NT2/D1 (cell line): ENCODE measurements around the gene GALNT16.

Experiments used
- DNase-seq: peaks from one replicate; pipeline ENCODE4 v3.0.0-alpha.2; 2011; ENCODE audit warnings: low read depth, low spot score
- H3K27me3 ChIP-seq: 2 replicates; pipeline ENCODE4 v1.6.0; 2011; ENCODE audit warnings: mild to moderate bottlenecking; ENCODE audit not compliant: insufficient read length, insufficient read depth
- H3K36me3 ChIP-seq: 2 replicates; pipeline ENCODE4 v1.6.1; 2011; ENCODE audit warnings: mild to moderate bottlenecking, low read length, mixed read lengths; ENCODE audit not compliant: insufficient read depth, insufficient read length
- H3K4me1 ChIP-seq: 2 replicates; pipeline ENCODE4 v1.5.1; 2011; ENCODE audit not compliant: insufficient read depth, insufficient read length
- H3K4me3 ChIP-seq: 2 replicates; pipeline ENCODE4 v1.5.1; 2011; ENCODE audit warnings: low read depth; ENCODE audit not compliant: insufficient read length
- H3K9ac ChIP-seq: 2 replicates; pipeline ENCODE4 v1.6.0; 2011; ENCODE audit warnings: low read depth; ENCODE audit not compliant: insufficient read length
- H3K9me3 ChIP-seq: 2 replicates; pipeline ENCODE4 v1.5.1; 2011; ENCODE audit warnings: mild to moderate bottlenecking, low read length; ENCODE audit not compliant: insufficient read depth
- SUZ12 ChIP-seq: IDR thresholded peaks from 2 replicates; pipeline ENCODE4 v1.6.1; 2011; ENCODE audit not compliant: insufficient read length, insufficient read depth; ENCODE audit errors: extremely low read depth
- YY1 ChIP-seq: IDR thresholded peaks from 2 replicates; pipeline ENCODE4 v1.6.1; 2011; ENCODE audit not compliant: insufficient read length, insufficient read depth
- ZNF274 ChIP-seq: IDR thresholded peaks from 2 replicates; pipeline ENCODE4 v1.6.1; 2011; ENCODE audit warnings: mild to moderate bottlenecking, low read depth, low read length

GALNT16 gene

GRCh38 chr14:69345402-69345801 lies 85.4 kb downstream of the GALNT16 start:
- no peaks in the 10 kb centered on the region for H3K36me3 ChIP-seq
- H3K4me3 ChIP-seq: no peak overlapping the region
- H3K9ac ChIP-seq: no peak overlapping the region
- no peak for TF ChIP-seq SUZ12
- no peak for TF ChIP-seq ZNF274
- no peak for TF ChIP-seq YY1
- H3K4me1 ChIP-seq: peaks cover 6% of the 10 kb centered on the region
- H3K27me3 ChIP-seq: no peaks in the 10 kb centered on the region
- DNase-seq: no peak
- no peaks in the 10 kb centered on the region for H3K9me3 ChIP-seq

- H3K9me3 ChIP-seq: no peaks in the 10 kb centered on the region
- H3K27me3 ChIP-seq: no peaks in the 10 kb centered on the region
- TF ChIP-seq SUZ12 (no peak), ZNF274 (no peak), YY1 (no peak)
- no peaks in the 10 kb centered on the region for H3K36me3 ChIP-seq
- H3K9ac ChIP-seq: peak overlapping the region; percentile 21
- DNase-seq: no peak
- no peak overlapping the region for H3K4me3 ChIP-seq
- H3K4me1 ChIP-seq: peaks cover 12% of the 10 kb centered on the region
Measured at GRCh38 chr14:69346710-69347109, 86.8 kb downstream of the GALNT16 start.

- peaks cover 13% of the 10 kb centered on the region for H3K4me1 ChIP-seq
- H3K36me3 ChIP-seq: no peaks in the 10 kb centered on the region
- DNase-seq: no peak
- TF ChIP-seq SUZ12: no peak
- no peak overlapping the region for H3K4me3 ChIP-seq
- H3K9me3 ChIP-seq: no peaks in the 10 kb centered on the region
- H3K27me3 ChIP-seq: no peaks in the 10 kb centered on the region
- H3K9ac ChIP-seq: no peak overlapping the region
Measured at GRCh38 chr14:69349091-69349777, 89.3 kb downstream of the GALNT16 start.

- H3K9me3 ChIP-seq: no peaks in the 10 kb centered on the region
- no peak overlapping the region for H3K4me3 ChIP-seq
- TF ChIP-seq ZNF274: no peak
- H3K36me3 ChIP-seq: no peaks in the 10 kb centered on the region
- H3K4me1 ChIP-seq: peaks cover 10% of the 10 kb centered on the region
- DNase-seq: no peak
- no peak overlapping the region for H3K9ac ChIP-seq
- H3K27me3 ChIP-seq: no peaks in the 10 kb centered on the region
Measured at GRCh38 chr14:69350892-69351291, 90.9 kb downstream of the GALNT16 start.

- peaks cover 10% of the 10 kb centered on the region for H3K4me1 ChIP-seq
- no peak for DNase-seq
- H3K9ac ChIP-seq: no peak overlapping the region
- TF ChIP-seq YY1: no peak
- TF ChIP-seq ZNF274: no peak
- no peak for TF ChIP-seq SUZ12
- no peaks in the 10 kb centered on the region for H3K9me3 ChIP-seq
- no peaks in the 10 kb centered on the region for H3K27me3 ChIP-seq
- no peaks in the 10 kb centered on the region for H3K36me3 ChIP-seq
- H3K4me3 ChIP-seq: no peak overlapping the region
Measured at GRCh38 chr14:69351385-69351784, 91.4 kb downstream of the GALNT16 start.

GRCh38 chr14:69351911-69352310 lies 92.0 kb downstream of the GALNT16 start:
- H3K9me3 ChIP-seq: no peaks in the 10 kb centered on the region
- H3K9ac ChIP-seq: no peak overlapping the region
- no peak for TF ChIP-seq ZNF274
- TF ChIP-seq YY1: no peak
- no peak for TF ChIP-seq SUZ12
- H3K4me1 ChIP-seq: peaks cover 9% of the 10 kb centered on the region
- no peaks in the 10 kb centered on the region for H3K36me3 ChIP-seq
- no peak for DNase-seq
- H3K27me3 ChIP-seq: no peaks in the 10 kb centered on the region
- H3K4me3 ChIP-seq: no peak overlapping the region

GRCh38 chr14:69353168-69353567 lies 93.2 kb downstream of the GALNT16 start:
- TF ChIP-seq ZNF274 (no peak), SUZ12 (no peak), YY1 (no peak)
- H3K4me3 ChIP-seq: no peak overlapping the region
- no peak overlapping the region for H3K9ac ChIP-seq
- H3K9me3 ChIP-seq: no peaks in the 10 kb centered on the region
- H3K36me3 ChIP-seq: no peaks in the 10 kb centered on the region
- no peaks in the 10 kb centered on the region for H3K27me3 ChIP-seq
- H3K4me1 ChIP-seq: peaks cover 7% of the 10 kb centered on the region
- no peak for DNase-seq
